GM12874 (cell line): ENCODE data around the gene PPTC7.

Source experiments
- CTCF ChIP-seq: IDR thresholded peaks from 2 replicates; pipeline ENCODE4 v1.5.1; 2011; ENCODE audit warnings: low read depth, mild to moderate bottlenecking, control low read depth, low read length, moderate library complexity; ENCODE audit not compliant: insufficient read depth

Gene PPTC7

GRCh38 chr12:110531741-110532333, 51.3 kb downstream of the PPTC7 start:
- no peak for TF ChIP-seq CTCF

GRCh38 chr12:110530511-110530910, 52.6 kb downstream of the PPTC7 start:
- TF ChIP-seq CTCF: no peak

GRCh38 chr12:110528277-110528839, 54.8 kb downstream of the PPTC7 start:
- no peak for TF ChIP-seq CTCF

- no peak for TF ChIP-seq CTCF
Observed at GRCh38 chr12:110516995-110517394, 66.1 kb downstream of the PPTC7 start.

GRCh38 chr12:110514363-110514762, 68.8 kb downstream of the PPTC7 start:
- TF ChIP-seq CTCF: no peak

- no peak for TF ChIP-seq CTCF
Observed at GRCh38 chr12:110513842-110514241, 69.3 kb downstream of the PPTC7 start.

- TF ChIP-seq CTCF: no peak
Observed at GRCh38 chr12:110508071-110508586, 75.0 kb downstream of the PPTC7 start.
